Esophagus squamous epithelium (tissue), 4 donors: ENCODE measurements around the gene MAEA.

Experiments
- CTCF ChIP-seq, 6 experiments: fragments of 450-650 bp in 4 of 6; fragments of 200-600 bp in 2 of 6; sonication (generic) in 2 of 6; IDR thresholded peaks; one replicate each; pipeline ENCODE4 v1.5.1; 2016 to 2019; ENCODE audit warnings: antibody characterized with exemption in 6 of 6, mild to moderate bottlenecking in 4 of 6, moderate library complexity in 4 of 6
- POLR2A ChIP-seq, 4 donors: fragments of 450-650 bp; IDR thresholded peaks; one replicate each; pipeline ENCODE4 v1.6.1; 2017; ENCODE audit warnings: antibody characterized with exemption in 4 of 4, mild to moderate bottlenecking in 4 of 4, moderate library complexity in 3 of 4

GRCh38 chr4:1271686-1272085, 18.0 kb upstream of the MAEA start:
- no peak for TF ChIP-seq POLR2A (IDR thresholded peaks at IDR 0.05)
- TF ChIP-seq CTCF (IDR thresholded peaks at IDR 0.05) = no peak
